MM.1S (cell line): ENCODE measurements around the gene KCND2.
"Not testable (repeated sequence)": the region's sequence is repeated elsewhere in the genome, so short reads cannot be mapped to it uniquely, and the experiment has no call there.

Source experiments
- EZH2 ChIP-seq: fragments of 300-600 bp; sonication (generic); optimal IDR thresholded peaks from 2 replicates; pipeline ENCODE3; 2017; ENCODE audit warnings: low read depth, mild to moderate bottlenecking, antibody characterized with exemption, low read length, mixed read lengths
- EZH2phosphoT487 ChIP-seq: fragments of 300-600 bp; sonication (generic); IDR thresholded peaks from 2 replicates; pipeline ENCODE4 v1.6.1; 2018; ENCODE audit warnings: antibody characterized with exemption, low read length

GRCh38 chr7:120240350-120240749 is 32.6 kb upstream of the KCND2 start:
- TF ChIP-seq EZH2phosphoT487, EZH2: not testable (repeated sequence)
